Neutrophil (primary cell): ENCODE results near the gene RYR2.

Source experiments
- H3K27ac ChIP-seq: fragments of 200-600 bp; sonication (generic); 2 replicates; pipeline ENCODE4 v1.5.1; 2016; ENCODE audit warnings: mild to moderate bottlenecking, moderate library complexity
- H3K27me3 ChIP-seq: fragments of 200-600 bp; sonication (generic); 2 replicates; pipeline ENCODE4 v1.6.0; 2016; ENCODE audit warnings: mild to moderate bottlenecking
- H3K36me3 ChIP-seq: fragments of 200-600 bp; sonication (generic); 2 replicates; pipeline ENCODE4 v1.5.1; 2017
- H3K4me1 ChIP-seq, 2 experiments: fragments of 200-600 bp in 1 of 2; sonication (generic) in 1 of 2; 1 replicate in 1 of 2; 2 replicates in 1 of 2; pipeline versions ENCODE4 v1.5.1 to v1.6.1; 2013 to 2016; ENCODE audit warnings: low read depth in 1 of 2, low read length in 1 of 2, mild to moderate bottlenecking in 1 of 2, moderate library complexity in 1 of 2; ENCODE audit not compliant: control insufficient read depth in 1 of 2, insufficient read depth in 1 of 2
- H3K4me3 ChIP-seq, 2 experiments: fragments of 200-600 bp in 1 of 2; sonication (generic) in 1 of 2; 1 replicate in 1 of 2; 2 replicates in 1 of 2; pipeline ENCODE4 v1.5.1; 2013 to 2016; ENCODE audit warnings: low read depth in 1 of 2, low read length in 1 of 2, mild to moderate bottlenecking in 1 of 2, moderate library complexity in 1 of 2
- H3K9me3 ChIP-seq: fragments of 200-600 bp; sonication (generic); 2 replicates; pipeline ENCODE4 v1.5.1; 2016
- TF ChIP-seq, protein P1 (sequence below): fragments of 200-600 bp; sonication (generic); IDR thresholded peaks from 2 replicates; pipeline ENCODE4 v1.5.1; 2016; ENCODE audit warnings: antibody characterized with exemption

The RYR2 gene

GRCh38 chr1:237730826-237731350 lies 688.9 kb downstream of the RYR2 start:
- Histone ChIP-seq H3K27me3 (no peaks in the 10 kb centered on the region), H3K4me1 (no peaks in the 10 kb centered on the region), H3K4me3 (no peak overlapping the region), H3K9me3 (no peaks in the 10 kb centered on the region), H3K36me3 (no peaks in the 10 kb centered on the region), H3K27ac (no peak overlapping the region)
- TF ChIP-seq, protein P1, sequence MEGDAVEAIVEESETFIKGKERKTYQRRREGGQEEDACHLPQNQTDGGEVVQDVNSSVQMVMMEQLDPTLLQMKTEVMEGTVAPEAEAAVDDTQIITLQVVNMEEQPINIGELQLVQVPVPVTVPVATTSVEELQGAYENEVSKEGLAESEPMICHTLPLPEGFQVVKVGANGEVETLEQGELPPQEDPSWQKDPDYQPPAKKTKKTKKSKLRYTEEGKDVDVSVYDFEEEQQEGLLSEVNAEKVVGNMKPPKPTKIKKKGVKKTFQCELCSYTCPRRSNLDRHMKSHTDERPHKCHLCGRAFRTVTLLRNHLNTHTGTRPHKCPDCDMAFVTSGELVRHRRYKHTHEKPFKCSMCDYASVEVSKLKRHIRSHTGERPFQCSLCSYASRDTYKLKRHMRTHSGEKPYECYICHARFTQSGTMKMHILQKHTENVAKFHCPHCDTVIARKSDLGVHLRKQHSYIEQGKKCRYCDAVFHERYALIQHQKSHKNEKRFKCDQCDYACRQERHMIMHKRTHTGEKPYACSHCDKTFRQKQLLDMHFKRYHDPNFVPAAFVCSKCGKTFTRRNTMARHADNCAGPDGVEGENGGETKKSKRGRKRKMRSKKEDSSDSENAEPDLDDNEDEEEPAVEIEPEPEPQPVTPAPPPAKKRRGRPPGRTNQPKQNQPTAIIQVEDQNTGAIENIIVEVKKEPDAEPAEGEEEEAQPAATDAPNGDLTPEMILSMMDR: no peak

GRCh38 chr1:237732657-237733056 lies 690.7 kb downstream of the RYR2 start:
- TF ChIP-seq, protein P1: no peak
- Histone ChIP-seq H3K27ac (no peak overlapping the region), H3K36me3 (no peaks in the 10 kb centered on the region), H3K9me3 (no peaks in the 10 kb centered on the region), H3K27me3 (no peaks in the 10 kb centered on the region), H3K4me3 (no peak overlapping the region), H3K4me1 (no peaks in the 10 kb centered on the region)

- no peaks in the 10 kb centered on the region for H3K4me1 ChIP-seq
- no peaks in the 10 kb centered on the region for H3K27me3 ChIP-seq
- H3K36me3 ChIP-seq: no peaks in the 10 kb centered on the region
- no peaks in the 10 kb centered on the region for H3K9me3 ChIP-seq
- no peak overlapping the region for H3K27ac ChIP-seq
- TF ChIP-seq, protein P1: no peak
- H3K4me3 ChIP-seq: no peak overlapping the region
Observed at GRCh38 chr1:237736372-237737029, 694.5 kb downstream of the RYR2 start.

DNA sequence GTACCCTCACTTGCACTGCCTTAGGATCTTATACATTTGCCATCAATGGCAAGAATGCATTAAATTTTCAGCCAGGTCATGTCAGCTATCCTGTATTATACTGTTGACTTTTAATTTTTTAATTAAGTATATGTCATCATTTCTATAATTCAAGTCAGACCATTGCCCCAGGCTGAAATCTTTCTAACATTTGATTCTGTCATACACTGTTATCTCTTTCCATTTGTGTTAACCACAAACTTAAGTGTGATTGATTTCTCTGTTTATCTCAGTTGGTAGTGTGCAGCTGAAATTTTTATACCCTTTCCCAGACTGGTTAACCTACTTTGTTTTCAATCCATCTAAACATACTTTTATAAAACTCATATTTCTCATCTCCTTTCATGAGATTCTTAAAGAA lies 695.5 kb downstream of the RYR2 start:
- no peaks in the 10 kb centered on the region for H3K27me3 ChIP-seq
- TF ChIP-seq, protein P1: no peak
- H3K4me3 ChIP-seq: no peak overlapping the region
- no peaks in the 10 kb centered on the region for H3K36me3 ChIP-seq
- H3K27ac ChIP-seq: no peak overlapping the region
- H3K9me3 ChIP-seq: no peaks in the 10 kb centered on the region
- no peaks in the 10 kb centered on the region for H3K4me1 ChIP-seq

DNA sequence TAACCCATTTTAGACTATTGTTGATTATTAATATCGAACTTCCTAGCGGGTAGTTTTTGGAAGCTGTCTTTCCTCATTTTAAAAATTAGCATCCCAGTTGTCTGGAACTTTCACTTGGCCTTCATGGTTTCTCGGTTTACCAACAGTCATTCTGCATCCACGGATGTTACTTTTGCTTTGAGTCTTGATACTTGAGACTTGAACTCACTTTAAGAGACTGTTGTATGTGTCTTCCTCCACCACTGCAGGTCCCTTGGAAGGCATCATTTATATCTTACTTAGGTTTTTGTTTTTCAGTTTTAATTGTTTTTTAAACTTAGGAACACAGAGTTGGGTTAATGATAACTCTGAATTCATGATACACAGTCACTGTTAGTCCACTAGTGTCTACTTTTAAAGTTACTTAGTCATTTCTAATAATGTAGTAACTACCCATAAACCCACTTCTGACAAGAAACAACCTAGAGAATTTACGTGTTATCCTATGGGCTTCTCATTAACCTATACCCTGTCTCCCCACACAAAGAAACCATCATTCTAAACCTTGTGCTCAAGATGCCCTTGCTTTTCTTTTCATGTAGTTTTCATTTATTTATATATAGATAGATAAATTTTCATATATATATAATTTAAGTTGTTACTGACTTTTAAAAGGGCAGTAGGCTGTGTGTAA lies 696.1 kb downstream of the RYR2 start:
- TF ChIP-seq, protein P1: no peak
- Histone ChIP-seq H3K9me3 (no peaks in the 10 kb centered on the region), H3K27ac (no peak overlapping the region), H3K36me3 (no peaks in the 10 kb centered on the region), H3K4me1 (no peaks in the 10 kb centered on the region), H3K27me3 (no peaks in the 10 kb centered on the region), H3K4me3 (no peak overlapping the region)
